GM12874 (cell line): ENCODE results near the gene NECAP2.

Source experiments
- TF ChIP-seq, protein P1 (sequence below): IDR thresholded peaks from 2 replicates; pipeline ENCODE4 v1.5.1; 2011; ENCODE audit warnings: low read depth, mild to moderate bottlenecking, control low read depth, low read length, moderate library complexity; ENCODE audit not compliant: insufficient read depth

Gene NECAP2

GRCh38 chr1:16440470-16441281 lies at the start of gene NECAP2:
Gene NECAP2 (plus strand): TSS chr1:16440724. CDS start chr1:16440762, 38 bp downstream.
- TF ChIP-seq, protein P1, sequence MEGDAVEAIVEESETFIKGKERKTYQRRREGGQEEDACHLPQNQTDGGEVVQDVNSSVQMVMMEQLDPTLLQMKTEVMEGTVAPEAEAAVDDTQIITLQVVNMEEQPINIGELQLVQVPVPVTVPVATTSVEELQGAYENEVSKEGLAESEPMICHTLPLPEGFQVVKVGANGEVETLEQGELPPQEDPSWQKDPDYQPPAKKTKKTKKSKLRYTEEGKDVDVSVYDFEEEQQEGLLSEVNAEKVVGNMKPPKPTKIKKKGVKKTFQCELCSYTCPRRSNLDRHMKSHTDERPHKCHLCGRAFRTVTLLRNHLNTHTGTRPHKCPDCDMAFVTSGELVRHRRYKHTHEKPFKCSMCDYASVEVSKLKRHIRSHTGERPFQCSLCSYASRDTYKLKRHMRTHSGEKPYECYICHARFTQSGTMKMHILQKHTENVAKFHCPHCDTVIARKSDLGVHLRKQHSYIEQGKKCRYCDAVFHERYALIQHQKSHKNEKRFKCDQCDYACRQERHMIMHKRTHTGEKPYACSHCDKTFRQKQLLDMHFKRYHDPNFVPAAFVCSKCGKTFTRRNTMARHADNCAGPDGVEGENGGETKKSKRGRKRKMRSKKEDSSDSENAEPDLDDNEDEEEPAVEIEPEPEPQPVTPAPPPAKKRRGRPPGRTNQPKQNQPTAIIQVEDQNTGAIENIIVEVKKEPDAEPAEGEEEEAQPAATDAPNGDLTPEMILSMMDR: peak; percentile 96

DNA sequence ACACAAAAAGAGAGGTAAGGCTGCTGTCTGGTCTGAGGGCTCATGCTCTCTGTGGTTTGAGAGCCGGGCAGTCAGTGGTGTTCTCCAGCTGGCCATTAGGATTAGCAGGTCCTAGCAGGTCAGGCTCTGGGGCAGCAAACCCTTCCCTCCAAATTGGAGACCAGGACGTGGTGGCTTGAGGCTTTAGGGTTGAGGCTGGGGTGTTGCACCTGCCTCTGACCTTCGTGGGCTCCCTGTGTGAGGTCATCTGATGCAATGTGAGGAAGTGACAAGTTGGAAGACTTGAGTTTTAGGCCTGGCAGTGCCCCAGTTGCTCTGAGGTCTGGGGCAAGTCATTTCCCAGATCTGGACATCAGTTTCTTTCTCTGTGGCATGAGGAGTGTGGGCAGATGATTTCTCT lies 49.1 kb upstream of the NECAP2 start:
- TF ChIP-seq, protein P1: no peak

- TF ChIP-seq, protein P1: no peak
These were observed 47.6 kb upstream of the NECAP2 start for GRCh38 chr1:16392740-16393569.

DNA sequence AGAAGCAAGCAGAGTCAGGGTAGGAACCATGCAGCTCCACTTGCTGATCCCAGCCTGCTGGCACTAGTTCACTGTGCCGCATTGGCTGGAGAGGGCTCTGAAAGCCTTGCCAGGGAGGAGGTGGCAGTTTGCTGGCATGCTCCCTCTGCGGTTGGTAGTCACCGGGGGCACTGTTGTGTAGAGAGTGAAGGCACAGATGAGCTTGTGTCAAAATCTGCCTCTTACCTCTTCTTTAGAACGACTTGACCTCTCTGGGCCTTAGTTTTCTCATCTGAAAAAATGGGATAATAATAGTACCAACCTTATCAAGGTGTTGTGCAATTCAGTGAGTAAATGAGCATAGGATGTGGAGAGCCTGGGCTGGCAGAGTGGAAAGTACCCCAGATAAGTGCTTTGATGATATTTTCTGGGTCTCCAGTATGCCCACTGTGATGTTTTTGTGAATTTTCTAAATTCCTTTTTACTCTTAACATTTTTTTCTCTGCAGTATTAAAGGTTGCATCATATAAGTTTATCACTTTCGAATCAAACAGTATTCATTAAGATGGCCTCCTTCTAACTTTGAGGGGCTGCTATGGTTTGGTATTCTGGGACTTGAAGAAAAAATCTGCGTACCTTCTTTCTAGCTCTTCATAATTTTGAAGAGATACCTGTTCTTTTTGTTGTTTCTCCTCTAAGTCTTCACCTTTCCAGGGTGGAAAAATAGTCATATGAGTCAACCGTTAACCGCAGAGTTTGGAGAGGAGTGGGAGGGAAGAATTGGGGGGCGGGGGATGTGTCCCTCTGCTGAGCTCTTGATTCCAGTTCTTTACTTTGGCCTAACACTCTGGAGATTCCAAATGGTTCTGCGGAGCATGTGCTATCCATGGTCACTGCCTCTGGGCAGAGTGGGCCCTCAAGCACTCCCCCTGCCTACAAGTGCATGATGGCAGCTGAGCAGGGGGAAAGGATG lies 46.7 kb upstream of the NECAP2 start:
- TF ChIP-seq, protein P1: no peak

GRCh38 chr1:16394977-16395376 lies 45.5 kb upstream of the NECAP2 start:
- TF ChIP-seq, protein P1: no peak

DNA sequence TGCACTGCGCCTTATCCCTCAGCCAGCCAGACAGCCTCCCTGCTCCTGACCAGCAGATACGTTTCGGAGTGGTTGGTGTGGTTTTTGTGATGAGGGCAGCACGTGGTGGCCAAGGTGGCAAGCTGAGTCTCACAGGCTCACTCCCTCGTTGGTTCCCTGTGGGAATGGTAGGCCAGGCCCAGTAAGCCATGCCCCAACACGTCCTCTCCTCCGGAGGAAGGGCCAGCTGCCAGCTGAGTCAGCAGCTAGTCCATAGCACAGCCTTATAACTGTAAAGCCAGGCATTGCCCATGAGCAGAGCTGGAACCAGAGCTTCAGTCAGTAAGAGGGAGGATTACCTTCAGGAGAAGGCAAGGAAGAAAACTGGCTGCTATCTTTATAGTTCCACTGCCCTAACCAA lies 43.9 kb upstream of the NECAP2 start:
- TF ChIP-seq, protein P1: no peak

DNA sequence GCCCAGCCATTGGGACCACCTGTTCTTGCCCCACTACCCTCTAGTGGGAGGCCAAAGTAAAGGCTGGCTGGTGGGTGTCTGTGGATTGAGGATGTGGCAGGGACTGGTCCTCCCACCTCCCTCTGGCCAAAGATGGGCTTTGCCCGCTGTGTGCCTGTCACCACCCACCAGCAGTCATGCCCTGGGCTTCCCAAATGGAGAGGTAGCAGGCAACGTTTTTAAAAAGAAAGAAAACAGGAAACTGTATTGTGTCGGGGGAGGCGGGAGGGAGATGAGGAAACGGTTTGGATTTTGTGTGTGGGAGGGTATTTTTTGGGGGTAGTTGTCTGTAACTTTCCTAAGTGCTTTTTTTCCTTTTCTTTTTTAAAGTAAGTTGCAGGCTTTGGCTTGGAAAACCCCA lies 43.4 kb upstream of the NECAP2 start:
- TF ChIP-seq, protein P1: no peak
